Middle frontal gyrus (tissue), 1 donor: ENCODE data around the gene LRMDA.
"Not testable (repeated sequence)": the region's sequence is repeated elsewhere in the genome, so short reads cannot be mapped to it uniquely, and the experiment has no call there.

Experiments
- DNase-seq: peaks from one replicate; pipeline ENCODE4 v3.0.0-alpha.2; 2015; ENCODE audit warnings: low spot score; ENCODE audit errors: extremely low spot score

Gene LRMDA

GRCh38 chr10:75606203-75606779, 174.9 kb downstream of the LRMDA start:
- no peak for DNase-seq

DNA sequence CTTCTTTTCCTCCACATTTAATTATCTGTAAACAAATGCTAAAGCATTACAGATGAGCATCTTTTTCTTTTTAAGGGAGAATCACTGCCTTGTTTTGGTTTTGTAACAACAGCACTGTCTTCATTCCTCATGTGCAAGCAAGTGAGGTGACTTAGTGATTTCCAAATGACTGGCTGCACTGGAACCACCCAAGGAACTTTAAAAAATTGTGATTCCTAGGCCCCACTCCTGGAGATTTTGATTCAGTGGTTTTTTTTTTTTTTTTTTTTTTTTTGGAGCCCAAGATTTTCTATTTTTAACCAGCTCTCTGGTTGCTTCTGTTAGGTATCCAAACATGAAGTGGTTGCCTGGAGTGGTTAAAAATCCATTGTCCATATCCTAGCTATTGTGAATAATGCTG, 176.2 kb downstream of the LRMDA start:
- no peak for DNase-seq

DNA sequence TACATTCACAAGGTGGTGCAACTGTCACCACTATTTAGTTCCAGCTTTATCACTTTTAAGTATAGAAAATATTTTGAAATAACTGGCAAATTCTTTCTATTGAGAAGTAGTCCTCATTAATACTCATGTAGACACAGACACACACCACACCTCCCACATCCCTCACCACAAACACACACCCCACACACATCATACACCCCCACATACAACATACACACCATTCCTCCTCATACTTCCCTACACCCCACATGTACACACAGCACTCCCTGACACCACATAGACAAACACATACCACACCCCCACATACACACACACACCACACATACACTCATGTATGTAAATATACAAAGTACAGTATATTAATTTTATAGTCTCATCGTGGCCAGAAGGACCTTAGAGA, 178.8 kb downstream of the LRMDA start:
- no peak for DNase-seq

DNA sequence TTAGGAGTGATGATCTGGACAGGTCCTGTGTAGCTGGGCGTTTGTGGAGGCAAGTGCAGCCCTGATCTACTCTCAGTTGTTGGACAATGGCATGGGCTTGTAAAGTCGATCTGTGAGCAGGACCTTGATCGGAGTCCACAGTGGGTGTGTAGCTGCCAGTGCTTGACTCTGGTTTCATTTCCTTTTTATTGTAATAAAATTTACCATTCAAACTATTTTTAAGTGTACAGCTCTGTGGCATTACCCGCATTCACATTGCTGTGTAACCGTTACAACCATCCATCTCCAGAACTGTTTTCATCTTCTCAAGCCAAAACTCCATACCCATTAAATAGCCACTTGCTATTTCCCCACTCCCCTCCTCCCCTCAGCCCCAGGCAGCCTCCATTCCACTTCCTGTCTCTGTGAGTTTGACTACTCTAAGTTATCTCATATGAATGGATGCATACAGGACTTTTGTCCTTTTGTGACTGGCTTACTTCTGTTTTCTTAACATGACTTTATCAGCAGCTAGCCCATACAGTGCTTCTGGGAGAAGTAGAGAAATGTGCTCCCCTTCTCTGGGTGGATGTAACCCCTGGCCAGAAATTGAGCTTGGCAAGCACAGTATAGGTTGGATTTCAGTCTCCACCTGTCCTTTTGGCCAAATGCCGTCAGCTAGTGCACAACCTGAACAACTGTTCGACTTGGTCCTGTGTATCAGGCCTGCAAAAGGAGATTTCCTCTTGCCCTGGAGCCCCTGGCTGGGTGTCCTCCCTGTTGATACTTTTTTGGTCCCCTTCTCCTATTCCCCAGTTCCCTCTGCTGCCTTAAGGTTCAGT, 180.0 kb downstream of the LRMDA start:
- no peak for DNase-seq

GRCh38 chr10:75611993-75612372, 180.6 kb downstream of the LRMDA start:
- DNase-seq, result no peak

GRCh38 chr10:75612904-75613684, 181.7 kb downstream of the LRMDA start:
- no peak for DNase-seq

GRCh38 chr10:75613685-75614504, 182.5 kb downstream of the LRMDA start:
- DNase-seq, result no peak

GRCh38 chr10:75616076-75616475, 184.7 kb downstream of the LRMDA start:
- DNase-seq, result no peak

DNA sequence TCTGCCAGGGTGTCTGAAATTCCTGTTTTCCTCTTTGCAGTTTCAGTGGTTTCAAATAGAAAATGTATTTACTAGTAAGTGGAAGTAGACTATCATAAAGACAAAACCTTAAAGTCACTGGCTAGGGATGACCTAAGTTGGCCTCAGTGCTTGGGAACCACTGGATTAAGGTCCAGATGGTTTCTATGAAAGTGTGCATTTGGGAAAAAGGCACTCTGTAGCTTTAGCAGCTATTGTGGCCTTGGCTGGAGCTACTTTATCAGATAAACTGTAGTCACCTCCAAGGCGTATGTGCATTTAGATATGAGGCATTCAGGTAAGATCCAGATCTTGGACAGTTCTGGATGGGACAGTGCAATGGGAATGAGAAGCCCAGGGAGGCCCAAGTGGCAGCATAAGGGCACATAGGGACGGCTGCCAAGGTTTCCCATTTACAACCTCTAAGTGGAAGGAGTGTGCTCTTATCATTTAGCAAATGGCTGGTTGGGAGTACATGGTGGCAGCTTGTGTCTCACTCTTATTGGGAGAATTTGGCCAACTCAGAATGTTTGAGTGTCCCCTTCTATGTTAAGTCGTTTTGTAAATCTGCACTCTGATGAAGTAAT, 185.6 kb downstream of the LRMDA start:
- no peak for DNase-seq

DNA sequence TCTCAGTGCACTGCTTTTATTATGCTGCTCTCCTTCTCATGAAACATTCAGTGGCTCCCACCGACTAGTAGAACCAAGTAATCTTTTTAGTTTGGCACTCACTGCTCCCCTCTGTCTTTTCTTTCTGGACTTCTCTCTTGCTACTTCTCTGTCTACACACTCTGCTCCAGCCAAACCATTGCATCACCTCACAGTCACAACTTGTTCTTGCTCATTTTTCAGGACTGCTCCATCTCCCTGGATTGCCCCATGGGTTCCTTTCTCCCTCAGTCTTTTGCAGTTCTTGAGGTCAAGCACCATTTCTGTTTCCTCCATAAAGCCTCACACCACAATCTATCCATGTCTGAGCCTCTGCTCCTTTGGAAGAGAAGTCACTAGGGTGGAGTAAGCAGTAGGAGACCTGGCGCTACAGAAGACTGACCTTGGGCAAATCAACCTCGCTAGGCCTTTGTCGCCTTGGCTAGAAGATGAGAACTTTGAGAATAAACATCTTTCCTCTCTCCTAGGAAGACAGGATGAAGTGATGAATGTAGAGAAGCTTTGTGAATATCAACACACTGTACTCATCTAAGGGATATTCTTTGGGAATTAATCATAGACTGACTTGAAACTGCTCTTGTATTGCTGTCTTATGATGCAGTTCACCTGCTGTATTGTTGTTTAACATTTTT, 186.2 kb downstream of the LRMDA start:
- DNase-seq, result no peak

DNA sequence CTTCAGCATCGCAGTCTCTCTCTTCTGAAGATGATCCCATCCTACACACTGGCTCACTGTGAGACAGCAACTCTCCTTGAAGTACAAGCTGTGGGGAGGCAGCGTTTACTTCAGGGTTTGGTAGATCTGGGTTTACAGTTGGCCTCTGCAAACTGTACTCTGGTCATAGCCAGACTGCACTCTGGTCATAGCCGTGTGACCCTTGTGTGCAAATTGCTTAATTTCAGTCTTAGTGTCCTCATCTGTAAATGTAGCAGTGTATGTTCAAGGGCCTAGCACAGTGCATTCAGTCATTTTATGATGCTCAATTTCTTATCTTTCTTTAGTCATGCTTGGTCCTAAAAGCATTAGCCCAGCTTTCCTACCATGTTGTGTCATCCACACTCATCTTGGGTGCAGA, 188.2 kb downstream of the LRMDA start:
- DNase-seq, result no peak

GRCh38 chr10:75620356-75620755, 188.9 kb downstream of the LRMDA start:
- no peak for DNase-seq

DNA sequence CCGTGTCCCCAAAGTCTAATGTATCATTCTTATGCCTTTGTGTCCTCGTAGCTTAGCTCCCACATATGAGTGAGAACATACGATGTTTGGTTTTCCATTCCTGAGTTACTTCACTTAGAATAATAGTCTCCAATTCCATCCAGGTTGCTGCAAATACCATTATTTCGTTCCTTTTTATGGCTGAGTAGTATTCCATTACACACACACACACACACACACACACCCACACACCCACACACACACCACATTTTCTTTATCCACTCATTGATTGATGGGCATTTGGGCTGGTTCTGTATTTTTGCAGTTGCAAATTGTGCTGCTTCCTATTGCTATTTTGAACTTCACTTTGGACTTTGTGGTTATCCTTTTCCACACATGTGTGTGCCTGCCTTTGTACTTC, 189.6 kb downstream of the LRMDA start:
- not testable (repeated sequence) for DNase-seq

- no peak for DNase-seq
These were observed 191.1 kb downstream of the LRMDA start for GRCh38 chr10:75622503-75622902.

GRCh38 chr10:75623310-75624093, 192.1 kb downstream of the LRMDA start:
- no peak for DNase-seq

GRCh38 chr10:75624638-75625037, 193.2 kb downstream of the LRMDA start:
- no peak for DNase-seq

GRCh38 chr10:75630746-75631145, 199.3 kb downstream of the LRMDA start:
- DNase-seq, result no peak

- no peak for DNase-seq
These were observed 201.5 kb downstream of the LRMDA start for GRCh38 chr10:75632805-75633462.

GRCh38 chr10:75633568-75633967, 202.1 kb downstream of the LRMDA start:
- DNase-seq, result no peak
